ENCODE results near the gene DCTN4. TPM values are rescaled to one million over a fixed set of nuclear protein-coding genes. Genes with fewer than 3 reads are reported as not detected.

DCTN4 gene
- total RNA-seq, 1 experiment from 2014 or later, result 28.3 TPM

- no peak for DNase-seq
- no peaks in the 10 kb centered on the region for H3K36me3 ChIP-seq (replicated peaks; ENCODE audit: control insufficient read depth, insufficient read depth, low read length)
- H3K27me3 ChIP-seq (ENCODE audit: control insufficient read depth, insufficient read depth, low read length), result peaks cover 6% of the 10 kb centered on the region
- H3K4me3 ChIP-seq (ENCODE audit: insufficient read depth, low read depth, low read length), result no peak overlapping the region
Measured at GRCh38 chr5:150782850-150783249, 24.0 kb upstream of the DCTN4 start.

DNA sequence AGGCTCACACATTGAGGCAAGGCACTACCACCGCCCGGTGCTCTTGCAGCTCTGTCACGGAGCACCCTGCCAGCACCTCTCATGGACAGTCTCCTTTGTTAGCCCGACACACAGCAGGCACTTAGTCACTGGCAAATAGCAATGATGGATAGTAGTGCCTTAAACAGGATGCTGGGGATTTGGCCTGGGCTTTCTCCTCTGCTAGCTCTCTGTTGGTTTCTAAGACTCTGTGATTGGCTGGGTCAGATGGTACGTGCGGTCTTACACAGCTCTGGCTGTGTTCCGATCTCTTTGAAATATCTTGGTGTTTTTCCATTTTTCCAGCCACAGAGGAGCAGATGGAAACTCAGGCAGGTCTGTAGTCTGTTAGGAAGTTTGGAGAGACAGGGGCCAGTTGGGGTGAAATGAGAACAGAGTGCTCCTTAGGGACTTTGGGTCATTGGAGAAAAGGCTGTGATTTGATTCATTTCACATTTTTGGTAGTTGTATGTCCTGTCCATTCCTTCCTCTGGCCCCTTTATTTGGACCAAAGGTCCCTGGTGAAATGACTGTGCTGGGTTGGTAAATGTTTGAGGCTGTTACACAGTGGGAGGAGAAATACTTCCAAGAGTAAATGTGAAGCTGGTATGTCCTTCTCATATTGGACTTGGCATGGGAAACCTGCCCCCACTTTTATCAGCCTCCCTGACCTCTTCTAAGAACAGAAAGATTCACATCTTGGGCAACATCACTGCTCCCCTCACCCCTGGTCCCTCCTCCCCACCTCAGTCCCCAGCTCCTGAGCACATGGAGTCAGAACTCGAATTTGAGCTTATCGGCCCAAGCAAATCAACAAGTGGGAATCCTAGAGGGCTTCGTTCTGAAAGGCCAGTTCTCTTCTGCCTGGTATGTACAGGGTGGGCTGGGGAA is 23.1 kb upstream of the DCTN4 start:
- H3K4me3 ChIP-seq (ENCODE audit: insufficient read depth, low read depth, low read length), result no peak overlapping the region
- H3K27me3 ChIP-seq (ENCODE audit: control insufficient read depth, insufficient read depth, low read length), result peaks cover 6% of the 10 kb centered on the region
- no peaks in the 10 kb centered on the region for H3K36me3 ChIP-seq (replicated peaks; ENCODE audit: control insufficient read depth, insufficient read depth, low read length)
- DNase-seq, result no peak

DNA sequence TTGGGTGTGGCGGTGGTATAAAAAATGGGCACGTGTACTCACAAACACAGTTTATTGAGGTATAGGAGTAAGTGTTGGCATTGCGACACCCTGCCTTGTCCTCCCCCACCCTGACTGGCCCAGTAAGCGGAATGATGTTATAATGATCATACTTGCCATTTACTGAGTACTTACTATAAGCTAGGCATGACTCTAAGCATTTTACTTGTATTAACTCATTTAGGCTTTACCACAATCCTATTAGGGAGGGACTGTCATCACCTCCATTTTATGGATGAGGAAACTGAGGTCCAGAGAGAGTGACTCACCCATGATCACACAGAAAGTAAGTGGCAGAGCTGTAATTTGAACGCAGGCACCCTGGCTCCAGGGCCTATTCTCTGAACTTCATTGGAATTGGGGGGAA is 22.0 kb upstream of the DCTN4 start:
- H3K4me3 ChIP-seq (ENCODE audit: insufficient read depth, low read depth, low read length), result no peak overlapping the region
- DNase-seq, result no peak
- H3K36me3 ChIP-seq (replicated peaks; ENCODE audit: control insufficient read depth, insufficient read depth, low read length), result no peaks in the 10 kb centered on the region
- peaks cover 6% of the 10 kb centered on the region for H3K27me3 ChIP-seq (ENCODE audit: control insufficient read depth, insufficient read depth, low read length)

DNA sequence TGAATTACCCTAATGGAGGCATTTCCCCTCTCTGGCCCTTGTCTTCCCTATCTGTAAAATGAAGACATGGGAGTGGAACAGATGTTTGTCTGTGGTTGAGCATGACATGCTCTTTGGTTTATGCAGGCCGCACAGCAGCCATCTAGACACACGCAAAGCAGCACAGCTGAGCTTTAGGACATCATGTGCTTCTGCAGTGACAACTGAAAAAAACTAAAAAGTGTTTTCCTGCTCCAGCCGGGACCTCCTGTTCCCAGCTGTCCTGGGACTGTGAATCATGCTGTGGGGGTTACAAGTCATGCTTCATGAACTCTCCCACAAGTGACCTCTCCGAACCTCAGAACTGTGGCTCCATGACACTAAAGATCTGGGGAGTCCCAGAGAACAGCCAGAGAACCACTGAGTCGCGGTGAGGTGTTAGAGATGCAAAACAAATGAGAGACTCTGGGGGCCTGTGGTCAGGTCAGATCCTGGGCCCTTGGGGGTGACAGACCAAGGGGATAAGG is 21.4 kb upstream of the DCTN4 start:
- H3K36me3 ChIP-seq (replicated peaks; ENCODE audit: control insufficient read depth, insufficient read depth, low read length), result no peaks in the 10 kb centered on the region
- H3K4me3 ChIP-seq (ENCODE audit: insufficient read depth, low read depth, low read length), result no peak overlapping the region
- H3K27me3 ChIP-seq (ENCODE audit: control insufficient read depth, insufficient read depth, low read length), result peaks cover 6% of the 10 kb centered on the region
- no peak for DNase-seq

DNA sequence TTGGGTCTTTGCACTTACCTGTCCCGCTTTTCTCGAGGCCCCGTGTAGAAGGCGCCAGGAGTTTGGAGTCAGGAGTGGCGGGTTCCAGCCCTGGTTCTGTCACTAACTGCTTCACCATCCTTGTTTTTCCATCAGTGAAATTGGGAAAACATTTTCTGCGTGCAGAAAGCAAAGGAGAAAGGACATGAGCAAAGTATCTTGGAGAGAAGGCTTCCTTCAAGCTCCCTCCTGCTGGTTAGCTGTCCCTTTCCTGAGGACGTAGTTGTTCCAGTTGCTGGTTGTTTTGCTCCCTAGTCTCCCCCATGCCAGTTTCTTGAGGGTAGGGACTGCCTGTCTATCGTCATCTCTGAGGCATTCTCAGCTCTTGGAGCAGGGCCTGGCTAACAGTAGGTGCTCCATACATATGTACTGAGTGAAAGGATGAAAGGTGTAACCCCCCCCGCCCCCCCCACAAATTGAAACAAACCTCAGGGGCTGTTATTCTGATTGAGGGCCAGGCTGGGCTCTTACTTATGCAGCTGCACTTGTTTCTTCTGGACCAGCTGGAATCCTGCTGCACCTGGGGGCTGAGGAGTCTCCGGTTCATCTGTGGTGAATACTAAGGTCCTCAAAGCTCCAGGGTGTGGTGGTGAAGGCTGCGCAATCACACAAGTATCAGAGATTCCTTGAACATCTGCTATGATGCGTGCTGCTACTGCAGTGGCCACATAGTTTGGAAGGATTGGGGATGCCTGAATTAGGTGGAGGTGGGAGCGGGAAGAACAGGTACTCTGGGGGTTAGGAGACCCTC is 20.8 kb upstream of the DCTN4 start:
- peaks cover 6% of the 10 kb centered on the region for H3K27me3 ChIP-seq (ENCODE audit: control insufficient read depth, insufficient read depth, low read length)
- peak overlapping the region; percentile 75 for H3K4me3 ChIP-seq (ENCODE audit: insufficient read depth, low read depth, low read length)
- DNase-seq, result no peak
- H3K36me3 ChIP-seq (replicated peaks; ENCODE audit: control insufficient read depth, insufficient read depth, low read length), result no peaks in the 10 kb centered on the region

DNA sequence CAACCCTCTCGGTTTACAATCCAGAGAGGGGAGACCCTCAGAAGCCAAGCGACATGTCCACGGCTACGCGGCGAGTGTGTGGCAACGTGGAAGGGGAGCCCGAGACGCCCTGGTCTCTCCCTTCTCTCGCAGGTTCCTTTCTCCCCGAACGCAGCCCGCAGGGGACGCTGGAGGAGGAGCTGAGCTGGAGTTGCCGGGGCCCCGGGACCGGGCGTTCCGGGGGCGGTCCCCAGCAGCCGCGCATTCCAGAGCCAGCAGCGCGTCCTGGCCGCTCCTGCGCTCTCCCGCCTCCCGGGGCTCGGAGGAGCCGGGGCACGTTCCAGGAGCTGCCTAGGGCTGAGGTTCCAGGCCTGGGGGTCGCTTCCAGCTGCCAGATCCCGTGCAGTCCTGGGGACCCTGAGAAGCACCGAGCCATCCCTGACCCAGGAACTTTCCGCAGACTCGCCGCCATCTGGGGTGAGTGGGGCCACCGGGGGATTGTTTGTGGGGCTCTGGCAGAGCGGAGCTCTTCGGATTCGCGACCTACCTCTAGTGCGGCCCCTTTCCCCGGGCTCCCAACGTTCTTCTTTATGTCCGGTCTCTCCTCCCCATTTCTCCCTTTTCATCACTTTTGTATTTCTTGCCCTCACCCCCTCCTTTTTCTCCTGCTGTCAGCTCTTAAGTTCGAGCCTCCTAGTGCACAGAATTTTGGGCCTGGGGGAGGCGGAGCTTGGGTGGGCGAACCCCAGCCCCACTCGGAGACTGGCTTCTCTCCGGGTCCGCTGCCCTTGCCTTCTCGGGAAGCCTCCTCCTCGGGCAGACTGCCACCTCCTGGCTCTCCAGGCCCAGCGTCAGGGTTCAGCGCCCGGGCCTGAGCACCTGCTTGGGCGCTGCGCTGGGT is 19.9 kb upstream of the DCTN4 start, which contains the start of gene SMIM3:
Gene SMIM3 (plus strand): TSS at position 241 of the 880 bp plus-strand sequence. CDS start 16,684 bp downstream, outside the sequence.
- peak; percentile 91 for DNase-seq
- Histone ChIP-seq H3K4me3 (ENCODE audit: insufficient read depth, low read depth, low read length) (peak within 1 kb of the TSS; percentile 75), H3K36me3 (replicated peaks; ENCODE audit: control insufficient read depth, insufficient read depth, low read length) (no peaks in the 10 kb centered on the region), H3K27me3 (ENCODE audit: control insufficient read depth, insufficient read depth, low read length) (peaks cover 6% of the 10 kb centered on the region)

DNA sequence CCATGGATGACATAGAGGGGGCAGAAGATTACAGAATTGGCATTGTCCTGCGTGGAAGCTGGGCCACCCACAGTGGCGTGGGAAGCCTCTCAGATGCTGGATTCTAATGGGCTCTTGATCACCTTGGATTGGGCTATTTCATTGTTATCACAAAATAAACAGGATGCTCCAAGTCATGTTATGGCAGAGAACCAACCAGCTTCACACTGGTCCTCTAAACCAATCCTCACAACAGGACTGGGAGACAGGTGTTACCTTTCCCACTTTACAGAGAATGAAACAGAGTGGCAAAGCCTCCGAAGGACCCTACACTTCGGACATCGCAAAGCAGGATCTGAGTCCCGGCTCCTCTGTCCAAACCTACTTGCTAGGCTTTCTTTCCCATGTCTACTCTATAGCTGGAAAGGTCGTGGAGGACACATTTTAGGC is 19.3 kb upstream of the DCTN4 start:
- no peaks in the 10 kb centered on the region for H3K36me3 ChIP-seq (replicated peaks; ENCODE audit: control insufficient read depth, insufficient read depth, low read length)
- DNase-seq, result no peak
- H3K27me3 ChIP-seq (ENCODE audit: control insufficient read depth, insufficient read depth, low read length), result peaks cover 6% of the 10 kb centered on the region
- H3K4me3 ChIP-seq (ENCODE audit: insufficient read depth, low read depth, low read length), result peak overlapping the region; percentile 75

DNA sequence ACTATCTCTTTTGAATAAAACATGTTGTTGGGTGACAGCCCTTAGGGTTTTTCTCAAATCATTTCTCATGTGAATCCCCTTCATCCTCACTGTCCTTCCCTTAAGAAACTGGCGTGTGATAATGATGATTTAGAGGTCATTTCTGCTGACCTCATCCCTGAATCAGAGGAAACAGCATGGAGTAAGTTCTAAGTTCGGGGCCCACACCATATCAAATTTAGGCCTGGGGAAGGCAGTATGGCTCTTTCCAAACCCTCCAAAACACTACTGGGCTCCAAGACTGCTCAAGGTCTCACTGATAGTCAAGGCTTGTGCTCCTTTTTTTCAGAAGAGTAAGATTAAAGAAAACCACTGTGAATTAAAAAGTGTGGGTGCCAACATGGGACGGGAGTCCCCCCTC is 18.9 kb upstream of the DCTN4 start:
- no peak overlapping the region for H3K4me3 ChIP-seq (ENCODE audit: insufficient read depth, low read depth, low read length)
- no peaks in the 10 kb centered on the region for H3K36me3 ChIP-seq (replicated peaks; ENCODE audit: control insufficient read depth, insufficient read depth, low read length)
- DNase-seq, result no peak
- peaks cover 6% of the 10 kb centered on the region for H3K27me3 ChIP-seq (ENCODE audit: control insufficient read depth, insufficient read depth, low read length)

DNA sequence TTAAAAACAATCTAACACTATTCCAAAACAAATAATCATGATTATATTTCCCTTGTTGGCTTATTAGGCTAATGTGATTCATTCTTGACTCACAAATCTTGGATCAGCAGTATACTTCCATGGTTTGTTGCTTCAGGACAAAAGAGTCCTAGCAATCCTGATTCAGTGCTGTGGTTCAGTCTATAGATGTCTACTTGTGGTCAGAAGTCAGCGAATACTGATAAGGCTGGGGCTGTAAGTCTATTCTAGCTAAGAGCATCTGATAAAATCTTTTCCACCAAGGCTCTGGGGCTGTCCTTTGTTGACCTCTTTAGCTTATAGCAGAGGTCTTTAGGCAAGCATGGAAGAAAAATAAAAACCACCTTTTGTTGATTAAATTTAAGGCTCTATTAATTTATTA is 15.3 kb upstream of the DCTN4 start:
- no peak for DNase-seq
- H3K4me3 ChIP-seq (ENCODE audit: insufficient read depth, low read depth, low read length), result no peak overlapping the region

GRCh38 chr5:150771034-150771795 is 12.4 kb upstream of the DCTN4 start:
- Histone ChIP-seq H3K27me3 (ENCODE audit: control insufficient read depth, insufficient read depth, low read length) (no peaks in the 10 kb centered on the region), H3K36me3 (replicated peaks; ENCODE audit: control insufficient read depth, insufficient read depth, low read length) (no peaks in the 10 kb centered on the region), H3K4me3 (ENCODE audit: insufficient read depth, low read depth, low read length) (no peak overlapping the region)
- DNase-seq, result no peak

More for the DNA sequence above, 15.3 kb upstream of the DCTN4 start:
- H3K27me3 ChIP-seq (ENCODE audit: control insufficient read depth, insufficient read depth, low read length), result no peaks in the 10 kb centered on the region; the same call in 1 of the 2 replicates
- H3K36me3 ChIP-seq (replicated peaks; ENCODE audit: control insufficient read depth, insufficient read depth, low read length), result no peaks in the 10 kb centered on the region

- Histone ChIP-seq H3K27me3 (ENCODE audit: control insufficient read depth, insufficient read depth, low read length) (no peaks in the 10 kb centered on the region), H3K4me3 (ENCODE audit: insufficient read depth, low read depth, low read length) (no peak overlapping the region), H3K36me3 (replicated peaks; ENCODE audit: control insufficient read depth, insufficient read depth, low read length) (no peaks in the 10 kb centered on the region)
- DNase-seq, result no peak
Measured at GRCh38 chr5:150766251-150766650, 7.4 kb upstream of the DCTN4 start.

- H3K4me3 ChIP-seq (ENCODE audit: insufficient read depth, low read depth, low read length), result no peak overlapping the region
- H3K27me3 ChIP-seq (ENCODE audit: control insufficient read depth, insufficient read depth, low read length), result no peaks in the 10 kb centered on the region; the same call in 1 of the 2 replicates
- no peaks in the 10 kb centered on the region for H3K36me3 ChIP-seq (replicated peaks; ENCODE audit: control insufficient read depth, insufficient read depth, low read length)
- DNase-seq, result no peak
Measured at GRCh38 chr5:150765799-150766169, 7.0 kb upstream of the DCTN4 start.

- H3K36me3 ChIP-seq (replicated peaks; ENCODE audit: control insufficient read depth, insufficient read depth, low read length), result no peaks in the 10 kb centered on the region
- no peak overlapping the region for H3K4me3 ChIP-seq (ENCODE audit: insufficient read depth, low read depth, low read length)
- H3K27me3 ChIP-seq (ENCODE audit: control insufficient read depth, insufficient read depth, low read length), result no peaks in the 10 kb centered on the region; the same call in 1 of the 2 replicates
- DNase-seq, result no peak
Measured at GRCh38 chr5:150765011-150765798, 6.4 kb upstream of the DCTN4 start.
